HepG2 (cell line): ENCODE measurements around the gene SH3GL1. TPM values are rescaled to one million over a fixed set of nuclear protein-coding genes. Genes with fewer than 3 reads are reported as not detected.

ENCODE experiments used
- ATAC-seq: fragments of 200-7000 bp; cut with Tn5 transposase; 3 replicates; pipeline ENCODE4 v1.9.1; 2020; ENCODE audit warnings: mild to moderate bottlenecking, moderate library complexity
- BruUV-seq: library from RNA; stranded (reverse); fragments of 400-500 nt; replicated peaks from 2 replicates; lab custom pipeline; 2021; lab: Mats Ljungman, UMichigan
- CTCF ChIA-PET: fragments of 300-600 bp; formaldehyde crosslinking; extraction: SDS; loops from one replicate; lab custom pipeline; 2021; ENCODE audit warnings: low total read pairs, inconsistent platforms, low intra/inter-chr PET ratio; lab: Yijun Ruan, JAX
- POLR2A ChIA-PET: fragments of 350-600 bp; sonication (Branson Sonifier 250); formaldehyde crosslinking; loops from one replicate; lab custom pipeline; 2020; ENCODE audit warnings: antibody characterized with exemption, inconsistent platforms; lab: Yijun Ruan, JAX
- DNase-seq: peaks from one replicate; pipeline ENCODE4 v3.0.0-alpha.2; 2015; ENCODE audit warnings: low spot score
- FAIRE-seq: peaks from 3 replicates; lab custom pipeline; 2011; peaks lifted over from hg19 to GRCh38; lab: Jason Lieb, UNC
- H2AFZ ChIP-seq: one replicate; pipeline ENCODE4 v1.6.1; 2011; ENCODE audit warnings: low read length, inconsistent platforms
- H3K27ac ChIP-seq: fragments of 300-600 bp; 3 replicates; pipeline ENCODE4 v1.8.0; 2011; ENCODE audit warnings: mixed run types, mild to moderate bottlenecking, mixed read lengths, low read length, inconsistent platforms; ENCODE audit not compliant: insufficient read depth; ENCODE audit errors: extremely low read length
- H3K27me3 ChIP-seq, 2 experiments: fragments of 200-600 bp in 1 of 2; 2 replicates in 1 of 2; 3 replicates in 1 of 2; pipeline versions ENCODE4 v1.6.0 to v1.8.0; 2011; ENCODE audit warnings: low read length in 2 of 2, mild to moderate bottlenecking in 2 of 2, moderate library complexity in 2 of 2, inconsistent platforms in 1 of 2; ENCODE audit not compliant: insufficient read depth in 2 of 2, control insufficient read depth in 1 of 2
- H3K36me3 ChIP-seq, 2 experiments: fragments of 200-600 bp in 1 of 2; replicated peaks in 1 of 2; 2 replicates in 1 of 2; 3 replicates in 1 of 2; pipeline versions ENCODE4 v1.5.1 to v1.8.0; 2011; ENCODE audit warnings: low read length in 2 of 2, inconsistent platforms in 1 of 2; ENCODE audit not compliant: insufficient read depth in 2 of 2, control insufficient read depth in 1 of 2
- H3K4me1 ChIP-seq: 2 replicates; pipeline ENCODE4 v1.5.1; 2012; ENCODE audit warnings: low read length, inconsistent platforms; ENCODE audit not compliant: insufficient read depth
- H3K4me2 ChIP-seq: 2 replicates; pipeline ENCODE4 v1.6.0; 2011; ENCODE audit warnings: low read depth, low read length, inconsistent platforms
- H3K4me3 ChIP-seq, 3 experiments: fragments of 200-600 bp in 1 of 3; sonication (generic), shearing (Covaris generic) in 1 of 3; replicated peaks in 1 of 3; 2 replicates each; pipeline ENCODE4 v1.5.1; 2011 to 2016; ENCODE audit warnings: low read length in 3 of 3, inconsistent platforms in 2 of 3, low read depth in 2 of 3, mild to moderate bottlenecking in 2 of 3, control low read depth in 1 of 3, mixed read lengths in 1 of 3; ENCODE audit not compliant: insufficient read depth in 1 of 3
- H3K79me2 ChIP-seq: one replicate; pipeline ENCODE4 v1.6.1; 2011; ENCODE audit warnings: low read length, inconsistent platforms; ENCODE audit not compliant: insufficient read depth
- H3K9ac ChIP-seq: 2 replicates; pipeline ENCODE4 v1.6.0; 2011; ENCODE audit warnings: mild to moderate bottlenecking, low read depth, low read length, inconsistent platforms; ENCODE audit not compliant: insufficient read depth
- H3K9me3 ChIP-seq: 2 replicates; pipeline ENCODE4 v1.5.1; 2012; ENCODE audit warnings: mild to moderate bottlenecking, low read length
- H4K20me1 ChIP-seq: 2 replicates; pipeline ENCODE4 v1.6.0; 2011; ENCODE audit warnings: inconsistent platforms, mild to moderate bottlenecking, low read length, moderate library complexity; ENCODE audit not compliant: insufficient read depth
- PHF21A ChIP-seq: sonication (generic); formaldehyde crosslinking; IDR thresholded peaks from 2 replicates; pipeline ENCODE4 v1.5.0; 2020; ENCODE audit warnings: mild to moderate bottlenecking, missing genetic modification reagents
- POLR2A ChIP-seq, 2 experiments: IDR thresholded peaks; 2 replicates each; pipeline ENCODE4 v1.6.1; 2011; ENCODE audit warnings: low read depth in 2 of 2, low read length in 2 of 2, mild to moderate bottlenecking in 1 of 2, moderate library complexity in 1 of 2; ENCODE audit not compliant: insufficient read depth in 1 of 2
- PRPF4 ChIP-seq: fragments of 200-400 bp; formaldehyde crosslinking; IDR thresholded peaks from 2 replicates; pipeline ENCODE4 v1.6.1; 2016; ENCODE audit warnings: low read length, low read depth; ENCODE audit not compliant: poor library complexity, severe bottlenecking
- ZNF546 ChIP-seq: sonication (generic); formaldehyde crosslinking; conservative IDR thresholded peaks from 2 replicates; pipeline ENCODE4 v1.8.1; 2023; ENCODE audit warnings: mild to moderate bottlenecking, missing genetic modification reagents
- ZNF766 ChIP-seq: sonication (generic); formaldehyde crosslinking; IDR thresholded peaks from 2 replicates; pipeline ENCODE4 v1.5.0; 2020; ENCODE audit warnings: missing genetic modification reagents, borderline replicate concordance
- WGBS: methylation state at CpG from one replicate; pipeline ENCODE4 v1.1.6; 2017; ENCODE audit warnings: low lambda C conversion rate; 5-methylcytosine and 5-hydroxymethylcytosine counted together
- in situ Hi-C: cut with HindIII; loops from 2 replicates; pipeline ENCODE4 v1.10.0; 2017; ENCODE audit warnings: low pct_unique_long_range_greater_than_20kb; ENCODE audit not compliant: extremely low pct_ligation_motif_present
- intact Hi-C: fragments of 100-400 bp; cut with micrococcal nuclease; formaldehyde crosslinking; loops from one replicate; pipeline ENCODE4 v1.10.0; 2022; ENCODE audit not compliant: unreplicated experiment
- polyA plus RNA-seq, 8 experiments: library from polyadenylated mRNA; depleted of rRNA in 3 of 8; stranded (reverse) in 7 of 8; unstranded in 1 of 8; fragments of >200 nt; fragmentation: Illumina TruSeq in 4 of 8; extraction: Trizol in 4 of 8; gene quantifications; 2 replicates each; pipeline versions ENCODE4 v1.2.1 to v1.2.3, GENCODE V29; 2011 to 2016; ENCODE audit warnings: low read depth in 4 of 8, missing spikeins in 1 of 8, mixed read lengths in 1 of 8; ENCODE audit not compliant: insufficient read depth in 1 of 8
- total RNA-seq, 5 experiments: library from RNA; depleted of rRNA; stranded (reverse); fragments of >200 nt; fragmentation: Illumina TruSeq; extraction: Trizol; gene quantifications; 2 replicates each; pipeline ENCODE4 v1.2.3, GENCODE V29; 2016; ENCODE audit warnings: low read depth in 1 of 5
- TF ChIP-seq, protein P1 (sequence below): sonication (generic); formaldehyde crosslinking; IDR thresholded peaks from 2 replicates; pipeline ENCODE4 v1.5.0; 2020; ENCODE audit warnings: mild to moderate bottlenecking, low read depth, missing genetic modification reagents, borderline replicate concordance
- TF ChIP-seq, protein P2 (sequence below): sonication (generic); formaldehyde crosslinking; IDR thresholded peaks from 2 replicates; pipeline ENCODE4 v1.5.0; 2020; ENCODE audit warnings: mild to moderate bottlenecking, missing genetic modification reagents
- TF ChIP-seq, protein P3 (sequence below): sonication (generic); formaldehyde crosslinking; IDR thresholded peaks from 2 replicates; pipeline ENCODE4 v1.4.0; 2020; ENCODE audit warnings: missing genetic modification reagents, borderline replicate concordance

SH3GL1 gene
- total and polyA plus RNA-seq, 2 of the 13 experiments (the other 11 are each of a cell fraction or from before 2014, with no cell fraction given): 33.0 to 45.1 TPM

DNA sequence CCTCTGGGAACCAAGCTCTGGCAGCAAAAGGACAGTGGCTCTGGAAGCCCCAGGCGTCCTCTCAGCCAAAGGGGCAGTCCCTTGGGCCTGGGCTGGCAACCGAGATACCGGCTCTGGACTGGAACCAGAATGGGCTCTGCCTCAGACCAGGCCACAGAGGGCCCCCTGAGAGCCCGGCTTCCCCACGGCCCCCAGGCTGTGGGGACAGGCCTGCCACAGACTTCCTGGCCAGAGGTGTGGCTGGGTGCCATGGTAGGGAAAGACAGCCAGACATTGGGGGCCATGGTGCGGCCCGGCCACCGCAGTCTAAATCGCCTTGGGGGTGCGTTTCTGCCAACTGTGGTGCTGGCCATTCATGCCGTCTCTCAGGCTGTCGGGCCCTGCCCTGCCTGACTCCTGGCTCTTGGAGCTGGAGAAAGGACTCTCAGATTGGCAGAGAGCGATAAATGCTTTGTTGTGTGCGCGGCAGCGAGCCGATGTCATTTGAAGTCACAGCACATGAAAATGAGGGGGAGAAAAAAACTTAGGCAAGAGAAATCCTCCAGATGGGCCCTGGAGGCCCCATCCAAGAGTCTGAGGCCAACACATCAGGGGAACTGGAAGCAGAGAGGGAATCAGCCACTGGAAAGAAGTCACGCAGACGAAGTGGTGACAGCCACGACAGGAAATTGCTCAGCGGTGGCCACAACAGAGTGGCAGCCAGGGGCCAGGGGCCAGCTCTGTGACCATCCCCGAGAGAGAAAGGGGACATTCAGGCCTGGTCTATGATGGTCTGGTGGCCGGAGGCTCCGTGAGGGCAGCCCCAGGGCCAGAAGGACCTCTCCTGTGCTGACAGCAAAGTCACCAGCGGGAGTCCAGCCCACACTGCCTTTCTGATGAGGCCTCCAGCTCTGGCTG, 26.5 kb downstream of the SH3GL1 start:
- peaks cover 64% of the 10 kb centered on the region for H3K79me2 ChIP-seq
- CTCF ChIA-PET: interaction anchor here (3.1 kb wide), 1 partner anchor 27 kb away, joined by 27 read pairs; the partner anchor contains the start of genes CHAF1A and SH3GL1

More for the DNA sequence above, 26.5 kb downstream of the SH3GL1 start:
- ATAC-seq (no peak), FAIRE-seq (no peak), DNase-seq (no peak)
- TF ChIP-seq PHF21A (CRISPR knock-in tag) (0 out of 2 replicates have a peak, but pooled peaks have one; percentile 19), POLR2A (IDR thresholded peaks at IDR 0.05; ENCODE audit: insufficient read depth in 1 of 2, low read depth in 2 of 2, low read length in 2 of 2) (0 out of 4 replicates have a peak, but pooled peaks of 1 of the 2 experiments have one; percentile 0), ZNF766 (CRISPR knock-in tag) (no peak), ZNF546 (CRISPR knock-in tag) (0 out of 2 replicates have a peak, but pooled peaks have one; percentile 37), PRPF4 (peak; percentile 61)
- TF ChIP-seq, protein P1, sequence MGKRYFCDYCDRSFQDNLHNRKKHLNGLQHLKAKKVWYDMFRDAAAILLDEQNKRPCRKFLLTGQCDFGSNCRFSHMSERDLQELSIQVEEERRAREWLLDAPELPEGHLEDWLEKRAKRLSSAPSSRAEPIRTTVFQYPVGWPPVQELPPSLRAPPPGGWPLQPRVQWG (CRISPR knock-in tag): 0 out of 2 replicates have a peak, but pooled peaks have one; percentile 36
- TF ChIP-seq, protein P2, sequence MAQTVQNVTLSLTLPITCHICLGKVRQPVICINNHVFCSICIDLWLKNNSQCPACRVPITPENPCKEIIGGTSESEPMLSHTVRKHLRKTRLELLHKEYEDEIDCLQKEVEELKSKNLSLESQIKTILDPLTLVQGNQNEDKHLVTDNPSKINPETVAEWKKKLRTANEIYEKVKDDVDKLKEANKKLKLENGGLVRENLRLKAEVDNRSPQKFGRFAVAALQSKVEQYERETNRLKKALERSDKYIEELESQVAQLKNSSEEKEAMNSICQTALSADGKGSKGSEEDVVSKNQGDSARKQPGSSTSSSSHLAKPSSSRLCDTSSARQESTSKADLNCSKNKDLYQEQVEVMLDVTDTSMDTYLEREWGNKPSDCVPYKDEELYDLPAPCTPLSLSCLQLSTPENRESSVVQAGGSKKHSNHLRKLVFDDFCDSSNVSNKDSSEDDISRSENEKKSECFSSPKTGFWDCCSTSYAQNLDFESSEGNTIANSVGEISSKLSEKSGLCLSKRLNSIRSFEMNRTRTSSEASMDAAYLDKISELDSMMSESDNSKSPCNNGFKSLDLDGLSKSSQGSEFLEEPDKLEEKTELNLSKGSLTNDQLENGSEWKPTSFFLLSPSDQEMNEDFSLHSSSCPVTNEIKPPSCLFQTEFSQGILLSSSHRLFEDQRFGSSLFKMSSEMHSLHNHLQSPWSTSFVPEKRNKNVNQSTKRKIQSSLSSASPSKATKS (CRISPR knock-in tag): no peak
- TF ChIP-seq, protein P3, sequence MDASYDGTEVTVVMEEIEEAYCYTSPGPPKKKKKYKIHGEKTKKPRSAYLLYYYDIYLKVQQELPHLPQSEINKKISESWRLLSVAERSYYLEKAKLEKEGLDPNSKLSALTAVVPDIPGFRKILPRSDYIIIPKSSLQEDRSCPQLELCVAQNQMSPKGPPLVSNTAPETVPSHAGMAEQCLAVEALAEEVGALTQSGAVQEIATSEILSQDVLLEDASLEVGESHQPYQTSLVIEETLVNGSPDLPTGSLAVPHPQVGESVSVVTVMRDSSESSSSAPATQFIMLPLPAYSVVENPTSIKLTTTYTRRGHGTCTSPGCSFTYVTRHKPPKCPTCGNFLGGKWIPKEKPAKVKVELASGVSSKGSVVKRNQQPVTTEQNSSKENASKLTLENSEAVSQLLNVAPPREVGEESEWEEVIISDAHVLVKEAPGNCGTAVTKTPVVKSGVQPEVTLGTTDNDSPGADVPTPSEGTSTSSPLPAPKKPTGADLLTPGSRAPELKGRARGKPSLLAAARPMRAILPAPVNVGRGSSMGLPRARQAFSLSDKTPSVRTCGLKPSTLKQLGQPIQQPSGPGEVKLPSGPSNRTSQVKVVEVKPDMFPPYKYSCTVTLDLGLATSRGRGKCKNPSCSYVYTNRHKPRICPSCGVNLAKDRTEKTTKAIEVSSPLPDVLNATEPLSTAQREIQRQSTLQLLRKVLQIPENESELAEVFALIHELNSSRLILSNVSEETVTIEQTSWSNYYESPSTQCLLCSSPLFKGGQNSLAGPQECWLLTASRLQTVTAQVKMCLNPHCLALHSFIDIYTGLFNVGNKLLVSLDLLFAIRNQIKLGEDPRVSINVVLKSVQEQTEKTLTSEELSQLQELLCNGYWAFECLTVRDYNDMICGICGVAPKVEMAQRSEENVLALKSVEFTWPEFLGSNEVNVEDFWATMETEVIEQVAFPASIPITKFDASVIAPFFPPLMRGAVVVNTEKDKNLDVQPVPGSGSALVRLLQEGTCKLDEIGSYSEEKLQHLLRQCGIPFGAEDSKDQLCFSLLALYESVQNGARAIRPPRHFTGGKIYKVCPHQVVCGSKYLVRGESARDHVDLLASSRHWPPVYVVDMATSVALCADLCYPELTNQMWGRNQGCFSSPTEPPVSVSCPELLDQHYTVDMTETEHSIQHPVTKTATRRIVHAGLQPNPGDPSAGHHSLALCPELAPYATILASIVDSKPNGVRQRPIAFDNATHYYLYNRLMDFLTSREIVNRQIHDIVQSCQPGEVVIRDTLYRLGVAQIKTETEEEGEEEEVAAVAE: no peak
- in situ Hi-C loops: no loop called here
- H2AFZ ChIP-seq: no peak overlapping the region
- peaks cover 7 to 23% of the 10 kb centered on the region in 2 experiments; a peak in 4 of 5 replicates for H3K36me3 ChIP-seq
- WGBS: 95% methylated on average over 18 of the region's 25 CpGs
- H3K27ac ChIP-seq: peak overlapping the region; percentile 84
- H3K9ac ChIP-seq: peak overlapping the region; percentile 74
- no peak overlapping the region for H3K4me3 ChIP-seq
- H3K9me3 ChIP-seq: no peaks in the 10 kb centered on the region
- no peaks in the 10 kb centered on the region for H3K27me3 ChIP-seq
- POLR2A ChIA-PET: interaction anchor here (1.1 to 4.8 kb wide), 12 partner anchors 11 to 127 kb away, joined by 3 to 64 read pairs (median 10); partner anchors contain the start of genes CHAF1A, MPND and YJU2
- intact Hi-C loops: no loop called here
- TSS peak; percentile 50 for BruUV-seq
- peak overlapping the region; percentile 64; the same call in 1 of the 2 replicates for H3K4me2 ChIP-seq
- peaks cover 2% of the 10 kb centered on the region; the same call in 1 of the 2 replicates for H4K20me1 ChIP-seq
- H3K4me1 ChIP-seq: peaks cover 42% of the 10 kb centered on the region
